GM21723 (cell line): Measurements from ENCODE around the gene RPL35A.
"Not testable (repeated sequence)": the region's sequence is repeated elsewhere in the genome, so short reads cannot be mapped to it uniquely, and the experiment has no call there.

Experiments
- ATAC-seq: cut with Tn5 transposase; IDR thresholded peaks from one replicate; pipeline ENCODE4 v1.9.1; 2021; ENCODE audit warnings: mild to moderate bottlenecking, moderate library complexity; ENCODE audit not compliant: unreplicated experiment

RPL35A gene

DNA sequence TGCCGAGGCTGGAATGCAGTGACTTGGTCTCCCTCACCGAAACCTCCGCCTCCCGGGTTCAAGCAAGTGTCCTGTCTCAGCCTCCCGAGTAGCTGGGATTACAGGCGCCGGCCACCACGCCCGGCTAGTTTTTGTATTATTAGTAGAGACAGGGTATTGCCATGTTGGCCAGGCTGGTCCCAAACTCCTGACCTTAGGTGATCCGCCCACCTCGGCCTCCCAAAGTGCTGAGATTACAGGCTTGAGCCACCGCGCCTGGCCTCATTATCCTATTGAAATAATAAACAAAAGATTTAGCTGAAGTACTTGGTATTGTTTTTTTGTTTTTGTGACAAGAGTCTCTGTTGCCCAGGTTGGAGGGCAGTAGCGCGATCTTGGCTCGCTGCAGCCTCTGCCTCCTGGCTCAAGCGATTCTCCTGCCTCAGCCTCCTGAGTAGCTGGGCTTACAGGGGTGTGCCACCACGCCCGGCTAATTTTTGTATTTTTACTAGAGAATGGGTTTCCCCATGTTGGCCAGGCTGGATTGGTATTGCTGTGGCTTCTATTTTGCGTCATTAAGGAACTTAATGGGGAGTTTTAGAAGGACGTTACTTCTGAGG lies 1.5 kb downstream of the RPL35A start:
- no peak for ATAC-seq

DNA sequence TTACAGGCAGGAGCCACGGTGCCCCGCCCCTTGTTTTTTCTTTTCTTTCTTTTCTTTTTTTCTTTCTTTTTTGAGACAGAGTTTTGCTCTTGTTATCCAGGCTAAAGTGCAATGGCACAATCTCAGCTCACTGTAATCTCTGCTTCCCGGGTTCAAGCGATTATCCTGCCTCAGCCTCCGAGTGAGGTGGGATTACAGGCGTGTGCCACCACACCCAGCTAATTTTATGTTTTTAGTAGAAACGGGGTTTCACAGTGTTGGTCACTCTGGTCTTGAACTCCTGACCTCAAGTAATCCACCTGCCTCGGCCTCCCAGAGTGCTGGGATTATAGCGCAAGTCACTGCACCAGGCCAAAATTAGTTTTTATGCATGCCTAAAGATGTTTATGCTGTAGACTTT lies 2.5 kb downstream of the RPL35A start:
- ATAC-seq, result no peak

DNA sequence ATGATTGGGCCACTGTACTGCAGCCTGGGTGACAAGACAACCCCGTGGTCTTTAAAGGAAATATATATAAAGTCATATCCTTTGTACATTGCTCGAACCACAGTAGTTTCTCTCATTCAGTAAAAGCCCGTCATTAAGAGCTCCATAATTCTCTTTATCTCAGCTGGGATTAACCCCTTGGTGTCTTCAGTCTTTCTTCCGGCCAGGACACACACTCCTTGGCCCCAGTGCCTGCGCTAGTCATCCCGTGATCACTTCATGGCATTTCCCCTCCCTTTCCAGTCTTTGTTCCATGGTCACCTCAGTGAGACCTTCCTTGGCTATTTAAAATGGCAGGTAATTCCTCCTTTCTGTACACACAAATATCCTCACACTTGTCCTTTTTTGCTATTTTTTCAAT lies 3.3 kb downstream of the RPL35A start:
- no peak for ATAC-seq

DNA sequence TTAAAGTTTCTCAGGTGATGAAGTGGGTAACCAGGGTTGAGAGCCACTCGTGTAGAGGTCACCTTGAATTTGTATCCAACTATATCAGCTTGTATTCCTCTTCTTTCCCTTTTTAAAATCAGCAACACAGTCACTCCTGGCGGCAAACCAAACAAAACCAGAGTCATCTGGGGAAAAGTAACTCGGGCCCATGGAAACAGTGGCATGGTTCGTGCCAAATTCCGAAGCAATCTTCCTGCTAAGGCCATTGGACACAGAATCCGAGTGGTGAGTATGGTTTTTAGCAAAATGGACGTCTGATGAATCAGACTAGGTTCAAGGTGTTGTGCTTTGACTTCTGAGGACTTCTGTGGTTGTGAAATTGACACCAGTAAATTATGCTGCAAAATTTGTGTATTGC lies 3.9 kb downstream of the RPL35A start:
- no peak for ATAC-seq

DNA sequence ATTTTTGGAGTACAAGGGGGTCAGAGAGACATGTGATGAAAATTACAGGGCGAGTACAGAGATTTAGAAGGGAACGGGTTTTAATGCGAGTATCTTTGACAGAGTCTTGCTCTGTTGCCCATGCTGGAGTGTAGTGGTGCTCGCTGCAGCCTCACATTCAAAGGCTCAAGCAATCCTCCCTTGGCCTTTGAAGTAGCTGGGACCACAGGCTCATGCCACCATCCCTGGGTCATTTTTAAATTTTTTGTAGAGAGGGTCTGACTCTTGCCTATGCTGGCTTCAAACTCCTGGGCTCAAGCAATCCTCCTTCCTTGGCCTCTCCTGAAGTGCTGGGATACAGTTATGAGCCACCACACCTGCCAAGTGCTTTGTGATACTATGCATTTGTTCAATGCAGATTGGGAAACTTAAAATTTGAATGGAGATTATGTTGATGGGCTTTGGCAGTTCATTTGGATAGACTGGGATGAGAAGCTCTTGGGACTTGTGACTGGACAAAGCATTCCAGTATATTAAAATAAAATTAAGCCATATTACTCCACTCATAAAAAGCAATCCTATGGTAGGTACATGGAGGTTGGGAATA lies 6.0 kb downstream of the RPL35A start:
- ATAC-seq, result no peak

DNA sequence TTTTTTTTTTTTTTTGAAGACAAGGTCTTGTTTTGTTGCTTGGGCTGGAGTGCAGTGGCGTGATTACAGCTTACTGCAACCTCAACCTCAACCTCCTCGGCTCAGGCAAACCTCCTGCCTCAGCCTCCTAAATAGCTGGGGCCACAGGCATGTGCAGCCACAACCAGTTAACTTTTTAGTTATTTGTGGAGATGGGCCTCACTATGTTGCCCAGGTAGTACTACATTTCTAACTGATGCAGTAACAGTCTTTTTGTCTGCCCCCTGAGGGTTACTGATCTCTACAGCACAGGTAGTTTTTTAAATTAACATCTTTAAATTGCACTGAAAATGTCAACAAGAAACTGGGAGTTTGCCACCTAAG lies 6.6 kb downstream of the RPL35A start:
- ATAC-seq, result no peak

DNA sequence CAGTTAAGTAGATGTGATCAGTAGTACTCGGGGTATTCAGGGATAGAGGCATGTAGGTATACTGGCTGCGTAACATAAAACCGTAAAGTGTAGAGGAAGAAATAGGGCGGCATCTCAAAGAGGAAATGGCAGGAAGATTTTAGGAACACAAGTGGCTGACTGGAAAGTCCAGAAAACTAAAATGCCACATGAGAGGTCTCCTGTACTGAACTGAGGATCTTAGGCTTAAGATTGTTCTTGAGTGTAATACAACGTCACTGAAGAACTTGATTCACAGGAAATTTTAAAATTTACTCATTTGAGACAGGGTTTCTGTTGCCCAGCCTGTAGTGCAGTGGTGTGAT lies 7.8 kb downstream of the RPL35A start:
- no peak for ATAC-seq

DNA sequence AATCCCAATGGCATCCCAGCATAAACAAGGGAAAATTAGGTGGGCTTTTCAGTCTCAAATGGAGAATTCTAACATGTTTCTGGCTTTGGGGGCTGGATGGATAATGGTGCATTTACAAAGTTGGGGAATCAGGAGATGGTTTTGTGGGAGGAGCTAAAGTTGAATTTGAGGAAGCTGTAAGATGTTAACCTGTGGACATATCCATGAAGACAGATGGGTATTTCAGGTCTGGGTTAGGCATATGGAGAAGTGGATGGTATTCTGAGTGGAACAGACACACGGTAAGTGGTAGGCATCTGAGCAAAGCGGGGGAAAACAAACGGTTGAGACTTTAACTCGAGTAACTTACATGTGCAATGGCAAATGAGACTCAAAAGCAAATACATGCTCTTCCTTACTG lies 8.4 kb downstream of the RPL35A start:
- no peak for ATAC-seq

DNA sequence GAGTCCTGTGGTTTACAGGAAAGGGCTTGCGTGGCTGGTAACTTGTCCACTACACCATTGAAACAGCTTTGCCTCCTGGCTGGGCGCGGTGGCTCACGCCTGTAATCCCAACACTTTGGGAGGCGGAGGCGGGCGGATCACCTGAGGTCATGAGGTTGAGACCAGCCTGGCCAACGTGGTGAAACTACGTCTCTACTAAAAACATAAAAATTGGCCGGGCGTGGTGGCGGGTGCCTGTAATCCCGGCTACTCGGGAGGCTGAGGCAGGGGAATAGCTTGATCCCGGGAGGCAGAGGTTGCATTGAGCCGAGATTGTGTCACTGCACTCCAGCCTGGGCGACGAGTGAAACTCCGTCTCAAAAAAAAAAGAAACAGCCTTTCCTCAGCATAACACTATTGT lies 8.9 kb downstream of the RPL35A start:
- not testable (repeated sequence) for ATAC-seq

DNA sequence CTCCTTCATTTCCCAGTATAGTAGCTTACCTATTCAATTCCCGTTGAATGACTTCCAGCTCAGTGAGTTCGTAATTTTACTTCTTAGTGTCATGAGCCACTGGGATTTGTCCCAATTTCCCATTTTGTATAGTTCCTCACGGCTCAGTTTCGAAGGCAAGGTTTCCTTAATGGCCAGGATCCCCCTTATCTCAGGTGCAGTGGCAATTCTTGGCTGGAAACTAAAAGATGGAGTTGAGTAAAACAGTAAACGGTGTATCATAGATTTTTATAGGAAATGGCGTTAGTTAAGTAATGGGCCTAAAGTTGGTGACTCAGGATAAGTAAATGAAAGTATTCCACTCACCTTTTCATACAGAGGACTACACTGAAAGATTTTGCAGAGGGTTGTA lies 9.5 kb downstream of the RPL35A start:
- ATAC-seq, result no peak

DNA sequence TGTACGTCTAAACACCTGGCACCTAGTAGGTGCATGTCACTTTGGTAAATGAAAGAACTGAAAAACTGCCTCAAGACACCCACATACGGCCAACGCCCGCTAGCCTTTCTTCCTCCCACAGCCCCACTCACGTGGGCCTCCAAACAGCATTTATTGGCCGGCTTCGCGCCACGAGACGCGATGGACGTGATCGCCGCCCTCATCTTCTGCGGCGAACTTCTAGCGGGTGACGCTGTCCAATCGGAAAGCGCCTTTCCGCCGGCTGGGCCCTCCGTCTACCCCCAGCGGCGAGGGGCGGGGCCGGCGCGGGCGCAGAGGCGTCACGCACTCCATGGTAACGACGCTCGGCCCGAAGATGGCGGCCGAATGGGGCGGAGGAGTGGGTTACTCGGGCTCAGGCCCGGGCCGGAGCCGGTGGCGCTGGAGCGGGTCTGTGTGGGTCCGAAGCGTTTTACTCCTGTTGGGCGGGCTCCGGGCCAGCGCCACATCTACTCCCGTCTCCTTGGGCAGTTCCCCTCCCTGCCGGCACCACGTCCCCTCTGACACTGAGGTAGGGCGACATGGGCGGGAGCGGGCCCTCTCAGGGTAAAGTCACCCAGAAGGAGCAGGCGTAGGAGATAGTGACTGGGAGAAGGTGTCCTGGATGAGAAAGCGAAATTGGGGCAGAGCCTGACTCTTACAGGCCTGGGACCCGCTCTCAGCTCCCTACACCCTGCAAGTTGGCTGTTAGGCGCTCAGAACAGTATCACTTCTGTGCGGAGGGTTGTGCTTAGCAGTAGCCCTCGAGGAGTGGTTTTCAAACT lies 10.1 kb downstream of the RPL35A start, which contains the start of gene LMLN:
Gene LMLN, plus strand, starts transcription at position 327 of the 803 bp plus-strand sequence. Its CDS starts 29 bp downstream, at position 356.
- peak; percentile 95 for ATAC-seq

DNA sequence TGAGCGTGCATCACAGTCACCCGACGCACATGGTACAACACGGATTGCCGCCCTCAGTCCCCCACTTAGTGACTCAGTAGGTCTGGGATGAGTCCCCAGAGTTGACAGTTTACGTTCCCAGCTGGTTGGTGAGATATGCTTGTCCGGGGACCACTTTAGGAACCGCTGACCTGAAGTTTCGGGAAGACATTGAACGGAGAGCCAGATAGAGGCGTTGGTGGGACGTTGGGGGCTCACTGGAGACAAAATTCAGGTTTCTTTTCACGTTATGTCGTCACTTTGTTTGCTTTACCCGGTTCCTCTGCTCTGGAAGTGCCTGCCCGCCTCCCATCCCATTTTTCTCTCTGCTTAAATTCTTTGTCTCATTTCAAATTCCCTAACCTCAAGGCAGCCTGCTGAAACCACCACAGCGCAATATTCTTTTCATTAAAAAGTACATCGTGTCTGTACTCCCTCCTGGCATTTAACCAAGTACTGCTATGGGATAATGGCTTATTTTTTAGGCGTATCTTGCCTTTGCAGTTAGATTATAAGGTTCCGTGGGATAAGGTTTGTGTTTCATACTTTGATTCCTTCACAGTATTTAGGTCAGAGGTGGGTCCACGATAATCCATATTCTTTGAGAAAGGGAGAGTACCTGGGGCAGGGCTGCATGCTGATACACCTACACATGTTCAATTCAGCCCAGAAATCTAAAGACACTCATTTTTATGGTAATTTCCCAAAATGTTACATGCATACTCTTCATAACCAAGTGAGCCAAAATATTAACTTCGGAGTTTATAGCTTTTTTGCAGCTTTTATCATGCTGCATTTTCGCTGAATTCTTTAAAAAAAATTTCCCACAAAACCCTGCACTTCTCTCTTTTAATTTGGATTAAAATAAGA lies 10.9 kb downstream of the RPL35A start:
- no peak for ATAC-seq

DNA sequence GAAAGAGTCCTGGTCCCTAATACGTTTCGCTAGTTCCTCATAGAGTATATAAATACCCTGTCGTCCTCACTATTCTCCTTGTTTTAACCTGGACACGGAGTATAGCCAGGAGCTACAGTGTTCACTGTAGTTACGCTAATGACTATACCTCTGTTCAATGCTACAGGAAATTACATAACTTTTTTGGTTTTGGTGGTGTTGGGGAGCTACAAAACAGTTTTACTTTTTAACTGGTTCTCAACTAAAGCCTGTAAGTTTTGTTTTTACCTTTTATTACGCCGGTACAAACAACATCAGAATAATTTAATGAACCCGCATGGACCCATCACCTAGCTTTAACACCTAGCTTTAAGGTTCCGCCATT lies 11.6 kb downstream of the RPL35A start:
- ATAC-seq, result no peak

DNA sequence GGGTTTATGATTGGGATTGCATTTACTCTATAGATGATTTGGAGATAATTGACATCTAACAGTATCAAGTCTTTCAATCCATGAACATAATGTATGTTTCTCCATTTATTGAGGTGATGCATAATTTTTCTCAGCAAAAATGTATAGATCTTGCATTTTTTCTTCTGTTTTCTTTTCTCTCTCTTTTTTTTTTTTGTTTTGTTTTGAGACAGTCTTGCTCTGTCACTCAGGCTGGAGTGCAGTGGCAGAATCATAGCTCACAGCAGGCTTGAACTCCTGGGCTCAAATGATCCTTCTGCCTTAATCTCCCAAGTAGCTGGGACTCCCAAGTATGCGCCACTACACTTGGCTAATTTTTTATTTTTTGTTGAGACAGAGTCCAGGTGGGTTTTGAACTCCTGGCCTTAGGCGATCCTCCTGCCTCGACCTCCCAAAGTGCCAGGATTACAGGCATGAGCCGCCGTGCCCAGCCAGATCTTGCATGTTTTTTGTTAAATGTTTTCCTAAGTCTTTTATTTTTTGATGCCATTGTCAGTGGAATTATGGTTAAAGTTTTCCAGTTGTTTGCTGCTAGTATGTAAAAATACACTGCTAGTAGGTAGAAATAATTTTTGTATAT lies 13.1 kb downstream of the RPL35A start:
- ATAC-seq, result no peak

DNA sequence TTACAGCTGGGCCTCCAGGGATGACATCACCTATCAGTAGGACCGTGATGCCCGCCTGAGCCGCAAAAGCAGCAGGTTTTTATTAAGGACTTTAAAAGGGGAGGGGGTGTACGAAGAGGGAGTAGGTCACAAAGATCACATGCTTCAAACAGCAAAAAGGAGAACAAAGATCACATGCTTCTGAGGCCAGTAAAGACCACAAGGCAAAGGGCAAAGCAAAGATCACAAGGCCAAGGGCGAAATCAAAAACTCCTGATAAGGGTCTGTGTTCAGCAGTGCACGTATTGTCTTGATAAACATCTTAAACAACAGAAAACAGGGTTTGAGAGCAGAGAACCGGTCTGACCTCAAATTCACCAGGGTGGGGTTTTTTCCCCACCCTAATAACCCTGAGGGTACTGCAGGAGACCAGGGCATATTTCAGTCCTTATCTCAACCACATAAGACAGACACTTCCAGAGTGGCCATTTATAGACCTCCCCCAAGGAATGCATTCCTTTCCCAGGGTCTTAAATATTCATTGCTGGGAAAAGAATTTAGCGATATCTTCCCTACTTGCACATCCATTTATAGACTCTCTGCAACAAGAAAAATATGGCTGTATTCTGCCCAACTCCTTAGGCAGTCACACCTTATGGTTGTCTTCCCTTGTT lies 17.5 kb downstream of the RPL35A start:
- not testable (repeated sequence) for ATAC-seq

DNA sequence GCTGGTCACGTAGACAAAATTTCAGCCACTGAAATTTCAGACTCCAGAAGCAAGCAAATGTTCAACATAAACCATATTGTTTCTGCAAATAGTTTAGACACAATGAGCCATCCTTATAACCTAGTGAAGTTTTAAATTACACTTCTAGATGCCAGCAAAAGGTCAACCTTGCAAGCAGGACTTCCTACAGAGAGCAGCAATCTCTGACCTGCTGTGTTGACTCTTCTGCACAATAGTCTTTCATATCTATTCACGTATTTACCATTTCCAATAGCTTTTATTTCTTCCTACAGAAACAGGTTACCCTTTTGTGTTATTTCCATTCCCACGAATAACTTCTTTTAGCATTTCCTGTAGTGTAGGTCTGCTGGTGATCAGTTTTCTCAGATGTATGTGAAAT lies 20.6 kb downstream of the RPL35A start:
- no peak for ATAC-seq

DNA sequence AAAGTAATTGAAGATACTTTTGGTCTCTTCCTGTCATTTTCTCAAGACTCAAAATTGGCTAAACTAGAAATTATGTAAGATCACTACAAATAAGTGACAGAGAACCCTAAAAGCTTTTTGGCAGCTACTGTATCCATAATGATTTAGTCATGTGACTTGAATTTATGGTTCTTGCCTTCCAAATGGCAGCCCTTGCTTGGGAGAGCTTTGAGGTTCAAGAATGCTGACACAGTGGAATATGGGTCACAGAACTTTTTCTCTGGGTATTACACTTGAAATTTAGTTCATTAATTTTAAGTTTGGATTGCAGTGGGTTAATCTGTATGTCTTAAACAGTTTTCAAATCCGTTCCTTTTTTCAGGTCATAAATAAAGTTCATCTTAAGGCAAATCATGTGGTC lies 24.0 kb downstream of the RPL35A start:
- no peak for ATAC-seq

DNA sequence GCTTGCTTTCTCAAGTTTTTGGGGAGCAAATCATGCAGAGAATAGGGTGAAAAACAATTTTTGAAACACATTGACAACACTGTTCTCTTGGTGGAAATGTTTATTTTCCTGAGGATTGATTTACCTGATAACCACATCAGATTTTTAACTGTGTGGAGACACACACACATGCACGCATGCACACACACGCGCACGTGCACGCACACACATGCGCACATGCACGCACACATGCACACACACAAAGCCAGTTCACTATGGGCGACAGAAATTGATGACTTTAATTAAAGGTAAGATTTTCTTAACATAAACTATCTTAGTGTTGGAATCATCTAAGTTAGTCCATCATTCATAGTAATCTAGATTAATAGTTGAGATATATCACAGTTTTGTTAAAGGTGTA lies 25.3 kb downstream of the RPL35A start:
- no peak for ATAC-seq

DNA sequence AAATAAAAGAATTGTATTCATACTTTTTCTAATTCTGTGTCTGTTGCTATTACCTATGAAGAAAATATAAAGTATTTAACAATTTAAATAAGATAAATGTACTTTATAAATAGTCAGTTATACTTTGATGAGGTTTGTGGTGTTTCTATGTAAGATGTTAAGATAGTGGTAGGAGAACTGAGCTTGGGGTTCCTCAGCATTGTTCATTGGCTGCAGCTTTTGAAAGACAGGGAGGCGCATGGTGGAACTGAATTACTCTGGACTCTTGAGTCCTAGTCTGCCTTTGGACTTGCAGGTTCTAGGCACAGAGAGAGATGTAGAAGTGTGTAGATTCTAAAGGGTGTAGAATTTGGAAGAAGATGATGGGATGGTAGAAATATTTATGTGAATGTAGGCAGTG lies 33.1 kb downstream of the RPL35A start:
- ATAC-seq, result no peak

DNA sequence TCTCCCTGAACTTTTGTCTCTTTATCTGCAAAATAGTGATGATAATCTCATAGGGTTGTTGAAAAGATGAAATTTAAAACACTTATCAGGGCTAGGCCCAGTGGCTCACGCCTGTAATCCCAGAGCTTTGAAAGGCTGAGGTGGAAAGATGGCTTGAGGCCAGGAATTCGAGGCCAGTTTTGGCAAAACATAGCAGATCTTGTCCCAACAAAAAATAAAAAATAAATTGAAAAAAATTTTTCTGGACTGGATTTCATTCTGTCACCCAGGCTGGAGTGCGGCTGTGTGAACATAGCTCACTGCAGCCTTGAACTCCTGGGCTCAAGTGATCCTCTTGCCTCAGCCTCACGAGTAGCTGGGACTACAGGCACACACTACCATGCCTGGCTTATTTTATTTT lies 39.7 kb downstream of the RPL35A start:
- ATAC-seq, result no peak

DNA sequence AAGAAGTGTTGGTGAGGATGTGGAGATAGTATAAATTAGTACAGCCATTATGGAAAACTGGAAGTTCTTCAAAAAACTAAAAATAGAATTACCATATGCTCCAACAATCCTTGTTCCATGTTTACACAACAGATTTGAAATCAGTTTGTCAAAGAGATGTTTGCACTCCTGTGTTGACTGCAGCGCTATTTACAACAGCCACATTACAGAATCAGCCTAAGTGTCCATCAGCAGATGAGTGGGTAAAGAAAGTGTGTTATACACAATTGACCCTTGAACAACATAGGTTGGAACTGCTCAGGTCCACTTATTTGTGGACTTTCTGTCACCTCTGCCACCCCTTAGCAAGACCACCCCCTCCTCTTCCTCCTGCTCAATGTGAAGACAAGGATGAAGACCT lies 44.7 kb downstream of the RPL35A start:
- ATAC-seq, result no peak
